Anterior cingulate cortex (tissue), 58 donors: ENCODE measurements around the gene TMEM154.

Source experiments
- DNase-seq, 58 donors: peaks; one replicate each; lab custom pipeline; 2025; lab: John Stamatoyannopoulos, UW

The TMEM154 gene

GRCh38 chr4:152697284-152698088, 17.7 kb upstream of the TMEM154 start:
- DNase-seq, result no peak

GRCh38 chr4:152696764-152697261, 17.0 kb upstream of the TMEM154 start:
- peak in 17 of 58 donors; percentile 2 to 62 (median 27) for DNase-seq

- DNase-seq, result no peak
These were observed 14.1 kb upstream of the TMEM154 start for GRCh38 chr4:152693871-152694270.

- no peak for DNase-seq
These were observed 12.0 kb upstream of the TMEM154 start for GRCh38 chr4:152691761-152692160.

- DNase-seq, result peak in 1 of 58 donors; percentile 6
These were observed 11.2 kb upstream of the TMEM154 start for GRCh38 chr4:152690706-152691651.

GRCh38 chr4:152689615-152690501, 10.1 kb upstream of the TMEM154 start:
- DNase-seq, result no peak

GRCh38 chr4:152687974-152688599, 8.3 kb upstream of the TMEM154 start:
- DNase-seq, result no peak

GRCh38 chr4:152686452-152687013, 6.7 kb upstream of the TMEM154 start:
- DNase-seq, result no peak

- DNase-seq, result no peak
These were observed 4.8 kb upstream of the TMEM154 start for GRCh38 chr4:152684587-152684986.

GRCh38 chr4:152684007-152684406, 4.2 kb upstream of the TMEM154 start:
- DNase-seq, result no peak

- no peak for DNase-seq
These were observed 2.5 kb upstream of the TMEM154 start for GRCh38 chr4:152682143-152682941.

GRCh38 chr4:152680988-152681603, 1.3 kb upstream of the TMEM154 start:
- DNase-seq, result no peak

- no peak for DNase-seq
These were observed 956 bp downstream of the TMEM154 start for GRCh38 chr4:152678841-152679240.

GRCh38 chr4:152677117-152677516, 2.7 kb downstream of the TMEM154 start:
- DNase-seq, result no peak

- DNase-seq, result no peak
These were observed 3.5 kb downstream of the TMEM154 start for GRCh38 chr4:152676052-152676854.

GRCh38 chr4:152674359-152674758, 5.4 kb downstream of the TMEM154 start:
- DNase-seq, result no peak

GRCh38 chr4:152673489-152673888, 6.3 kb downstream of the TMEM154 start:
- DNase-seq, result no peak
